Adrenal gland (tissue), 12 donors: ENCODE measurements around the gene GRB10. TPM values are rescaled to one million over a fixed set of nuclear protein-coding genes. Genes with fewer than 3 reads are reported as not detected.

Experiments used
- DNase-seq, 7 donors: peaks; one replicate each; pipeline ENCODE4 v3.0.0-alpha.2; 2019 to 2020
- H3K27ac ChIP-seq, 5 donors: fragments of 200-600 bp; sonication (generic) in 4 of 5; 1 replicate in 3 of 5; 2 replicates in 2 of 5; pipeline versions ENCODE4 v1.5.1 to v1.8.0; 2016 to 2020; ENCODE audit warnings: mild to moderate bottlenecking in 1 of 5
- H3K27me3 ChIP-seq: fragments of 200-600 bp; 2 replicates; pipeline ENCODE4 v1.8.0; 2021
- H3K36me3 ChIP-seq, 2 donors: fragments of 200-600 bp; replicated peaks in 1 of 2; 1 replicate in 1 of 2; 2 replicates in 1 of 2; pipeline versions ENCODE4 v1.5.1 to v1.8.0; 2018 to 2022
- H3K4me1 ChIP-seq, 2 donors: fragments of 200-600 bp; replicated peaks in 1 of 2; 1 replicate in 1 of 2; 2 replicates in 1 of 2; pipeline versions ENCODE4 v1.5.1 to v1.8.0; 2018 to 2021
- H3K4me3 ChIP-seq, 4 donors: fragments of 200-600 bp; sonication (generic) in 3 of 4; one replicate each; pipeline ENCODE4 v1.5.1; 2016 to 2018
- H3K9me3 ChIP-seq, 3 donors: fragments of 200-600 bp; sonication (generic) in 1 of 3; replicated peaks in 1 of 3; 1 replicate in 2 of 3; 2 replicates in 1 of 3; pipeline versions ENCODE4 v1.5.1 to v1.8.0; 2016 to 2021
- CTCF ChIP-seq, 6 experiments: fragments of 450-650 bp in 4 of 6; fragments of 200-600 bp in 2 of 6; sonication (generic) in 1 of 6; IDR thresholded peaks; 1 replicate in 5 of 6; 2 replicates in 1 of 6; pipeline versions ENCODE4 v1.5.1 to v1.8.0; 2016 to 2021; ENCODE audit warnings: antibody characterized with exemption in 6 of 6, mild to moderate bottlenecking in 2 of 6, moderate library complexity in 1 of 6
- POLR2A ChIP-seq, 2 donors: fragments of 450-650 bp; IDR thresholded peaks; one replicate each; pipeline ENCODE4 v1.6.1; 2017; ENCODE audit warnings: antibody characterized with exemption in 2 of 2, mild to moderate bottlenecking in 2 of 2, moderate library complexity in 1 of 2
- WGBS, 4 donors: extraction: QIAGEN DNeasy Blood & Tissue Kit in 2 of 4; methylation state at CpG; one replicate each; pipeline versions ENCODE4 v1.1.5 to v1.1.7; 2013 to 2017; 5-methylcytosine and 5-hydroxymethylcytosine counted together
- intact Hi-C, 2 donors: fragments of 100-400 bp; cut with DNase I; formaldehyde crosslinking; loops; one replicate each; pipeline versions ENCODE4 v1.14.1 to v1.15.0; 2022 to 2023
- polyA plus RNA-seq, 3 donors: library from polyadenylated mRNA; stranded (reverse); fragments of 200-250 nt in 2 of 3; fragments of 350-450 nt in 1 of 3; fragmentation: Illumina TruSeq in 1 of 3; extraction: RNeasy Lipid Tissue Mini Kit (QIAGEN cat#74804) in 1 of 3; gene quantifications; one replicate each; pipeline ENCODE4 v1.2.3, GENCODE V29; 2013 to 2014
- total RNA-seq, 9 donors: library from RNA; depleted of rRNA in 4 of 9; stranded (reverse); fragments of >200 nt in 4 of 9; fragments of 120-200 nt in 1 of 9; fragmentation: NEBNext Ultra II Directional in 1 of 9; extraction: Animal tissue kit (Norgen Biotek cat#: 25700) in 1 of 9; gene quantifications; one replicate each; pipeline versions ENCODE4 v1.1.0 to v1.2.4, GENCODE V29; 2013 to 2023
- donor health status: healthy with polysubstance abuse.
- donor health status: Bipolar disorder and iron deficiency.
- donor health status: DM: yes; HTN: yes; CAD: no.
- donor health status: DM: no; HTN: no; CAD: no.
- donor health status: DM: no; HTN: no; CAD: no.
- donor health status: DM: yes; HTN: yes; CAD: no.

The GRB10 gene
- total and polyA plus RNA-seq, 12 donors = 33.5 to 158 (median 67.3) TPM

DNA sequence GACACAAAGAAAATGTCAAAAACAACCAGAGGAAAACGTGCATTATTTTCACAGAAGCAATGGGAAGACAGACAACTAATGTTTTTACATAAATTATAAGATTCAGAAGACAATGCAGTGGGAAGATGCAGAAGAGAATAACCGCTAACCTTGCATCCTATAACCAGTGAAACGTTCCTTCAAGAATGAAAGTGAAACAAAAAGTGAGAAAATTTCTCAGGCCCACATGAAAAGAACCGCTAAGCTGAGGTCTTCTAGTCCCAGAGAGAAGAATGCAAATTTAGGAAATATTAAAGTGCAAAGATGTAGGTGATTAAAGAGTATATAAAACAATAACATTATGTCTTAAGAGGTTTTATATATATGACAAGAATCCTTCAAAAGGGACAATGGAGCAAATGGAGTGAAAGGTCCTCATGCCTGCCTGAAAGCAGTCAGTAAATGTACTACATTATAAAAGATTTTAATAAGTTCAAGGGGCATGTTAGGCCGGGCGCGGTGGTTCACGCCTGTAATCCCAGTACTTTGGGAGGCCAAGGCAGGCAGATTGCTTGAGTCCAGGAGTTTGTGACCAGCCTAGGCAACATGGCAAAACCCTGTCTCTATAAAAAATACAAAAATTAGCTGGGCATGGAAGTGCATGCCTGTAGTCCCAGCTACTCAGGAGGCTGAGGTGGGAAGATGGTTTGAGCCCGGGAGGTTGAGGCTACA lies 174.3 kb downstream of the GRB10 start:
- H3K27ac ChIP-seq = no peak overlapping the region
- H3K4me1 ChIP-seq = no peaks in the 10 kb centered on the region
- WGBS, 4 donors = 79 to 85% (median 82%) methylated on average over 9 of the region's 9 CpGs
- H3K36me3 ChIP-seq = peaks cover 0 to 56% of the 10 kb centered on the region in 2 donors
- H3K4me3 ChIP-seq = no peak overlapping the region
- no peaks in the 10 kb centered on the region for H3K27me3 ChIP-seq
- H3K9me3 ChIP-seq = no peaks in the 10 kb centered on the region
- peak in 1 of 7 donors; percentile 44 for DNase-seq
- TF ChIP-seq POLR2A (IDR thresholded peaks at IDR 0.05) (no peak), CTCF (IDR thresholded peaks at IDR 0.05) (no peak)
- intact Hi-C loops = no loop called here

DNA sequence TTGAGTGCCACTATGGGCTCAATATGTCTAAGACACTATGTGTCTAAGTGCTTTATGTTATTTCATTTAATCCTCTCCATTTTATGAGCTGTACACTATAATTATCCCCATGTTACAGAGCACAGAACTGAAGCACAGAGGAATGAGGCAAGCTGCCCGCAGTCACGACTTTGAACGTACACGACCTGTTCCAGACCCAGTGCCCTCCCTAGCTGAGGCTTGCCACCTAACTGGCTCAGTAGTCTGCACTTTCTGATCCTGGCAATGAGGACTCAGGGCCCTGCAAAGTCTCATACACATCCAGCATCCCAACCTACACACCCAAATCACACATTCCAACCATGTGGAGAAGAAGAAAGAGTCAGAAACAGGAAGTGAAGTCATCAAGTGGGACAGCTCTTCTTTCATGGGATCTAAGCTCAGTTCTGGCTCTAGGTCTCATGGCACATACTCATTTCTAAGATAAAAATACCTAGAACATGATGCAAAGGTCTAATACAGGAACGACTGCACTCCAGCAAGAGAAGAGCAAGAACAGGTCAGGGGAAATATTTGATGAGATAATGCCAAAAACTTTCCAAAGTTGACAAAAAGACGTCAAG lies 175.1 kb downstream of the GRB10 start:
- no peak overlapping the region for H3K4me3 ChIP-seq
- peaks cover 0 to 52% of the 10 kb centered on the region in 2 donors for H3K36me3 ChIP-seq
- intact Hi-C loops = no loop called here
- H3K27ac ChIP-seq = no peak overlapping the region
- no peaks in the 10 kb centered on the region for H3K27me3 ChIP-seq
- 85 to 96% (median 91%) methylated on average over 6 of the region's 6 CpGs for WGBS, 4 donors
- H3K4me1 ChIP-seq = no peaks in the 10 kb centered on the region
- TF ChIP-seq CTCF (IDR thresholded peaks at IDR 0.05) = no peak
- TF ChIP-seq POLR2A (IDR thresholded peaks at IDR 0.05) = no peak
- H3K9me3 ChIP-seq = no peaks in the 10 kb centered on the region
- DNase-seq = no peak

GRCh38 chr7:50605059-50605458 lies 177.6 kb downstream of the GRB10 start:
- no peak for DNase-seq
- Histone ChIP-seq H3K9me3 (no peaks in the 10 kb centered on the region), H3K27ac (no peak overlapping the region), H3K4me3 (no peak overlapping the region), H3K36me3 (peaks cover 0 to 39% of the 10 kb centered on the region in 2 donors), H3K27me3 (no peaks in the 10 kb centered on the region), H3K4me1 (peaks cover 0 to 3% of the 10 kb centered on the region in 2 donors)
- intact Hi-C loops = no loop called here
- 95 to 97% (median 96%) methylated on average over 12 to 13 of the region's 13 CpGs for WGBS, 4 donors
- TF ChIP-seq POLR2A (IDR thresholded peaks at IDR 0.05) (no peak), CTCF (IDR thresholded peaks at IDR 0.05) (no peak)

DNA sequence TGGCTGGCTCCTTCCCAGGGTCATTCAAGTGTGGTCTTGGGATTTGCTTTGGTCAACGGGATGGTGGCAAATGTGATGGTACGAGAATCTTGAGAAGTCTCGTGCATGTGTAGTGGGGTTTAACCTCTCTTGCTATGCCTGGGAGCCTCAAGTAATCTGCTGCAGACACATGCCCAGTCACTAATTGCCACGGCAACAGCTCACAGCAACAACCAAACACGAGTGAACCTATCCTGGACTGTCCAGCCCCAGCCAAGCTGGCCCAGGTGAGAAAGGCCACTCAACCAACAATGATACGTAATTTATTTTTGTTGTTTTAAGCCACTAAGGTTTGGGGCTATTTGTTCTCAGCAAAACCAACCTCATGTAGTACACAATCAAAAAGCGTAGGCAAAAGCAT lies 179.4 kb downstream of the GRB10 start:
- Histone ChIP-seq H3K36me3 (peaks cover 0 to 39% of the 10 kb centered on the region in 2 donors), H3K4me1 (peaks cover 0 to 11% of the 10 kb centered on the region in 2 donors), H3K27me3 (no peaks in the 10 kb centered on the region), H3K9me3 (no peaks in the 10 kb centered on the region), H3K27ac (no peak overlapping the region), H3K4me3 (no peak overlapping the region)
- 83 to 91% (median 89%) methylated on average over 7 of the region's 7 CpGs for WGBS, 4 donors
- TF ChIP-seq CTCF (IDR thresholded peaks at IDR 0.05) = no peak
- no peak for TF ChIP-seq POLR2A (IDR thresholded peaks at IDR 0.05)
- no peak for DNase-seq
- intact Hi-C loops = no loop called here
